HepG2 (cell line): ENCODE data around the gene ADI1. TPM values are rescaled to one million over a fixed set of nuclear protein-coding genes. Genes with fewer than 3 reads are reported as not detected.

Source experiments
- ATAC-seq: fragments of 200-7000 bp; cut with Tn5 transposase; 3 replicates; pipeline ENCODE4 v1.9.1; 2020; ENCODE audit warnings: mild to moderate bottlenecking, moderate library complexity
- BruUV-seq: library from RNA; stranded (reverse); fragments of 400-500 nt; replicated peaks from 2 replicates; lab custom pipeline; 2021; lab: Mats Ljungman, UMichigan
- CTCF ChIA-PET: fragments of 300-600 bp; formaldehyde crosslinking; extraction: SDS; loops from one replicate; lab custom pipeline; 2021; ENCODE audit warnings: low total read pairs, inconsistent platforms, low intra/inter-chr PET ratio; lab: Yijun Ruan, JAX
- POLR2A ChIA-PET: fragments of 350-600 bp; sonication (Branson Sonifier 250); formaldehyde crosslinking; loops from one replicate; lab custom pipeline; 2020; ENCODE audit warnings: antibody characterized with exemption, inconsistent platforms; lab: Yijun Ruan, JAX
- DNase-seq: peaks from one replicate; pipeline ENCODE4 v3.0.0-alpha.2; 2015; ENCODE audit warnings: low spot score
- FAIRE-seq: peaks from 3 replicates; lab custom pipeline; 2011; peaks lifted over from hg19 to GRCh38; lab: Jason Lieb, UNC
- H2AFZ ChIP-seq: one replicate; pipeline ENCODE4 v1.6.1; 2011; ENCODE audit warnings: low read length, inconsistent platforms
- H3K27ac ChIP-seq: fragments of 300-600 bp; 3 replicates; pipeline ENCODE4 v1.8.0; 2011; ENCODE audit warnings: mixed run types, mild to moderate bottlenecking, mixed read lengths, low read length, inconsistent platforms; ENCODE audit not compliant: insufficient read depth; ENCODE audit errors: extremely low read length
- H3K27me3 ChIP-seq, 2 experiments: fragments of 200-600 bp in 1 of 2; 2 replicates in 1 of 2; 3 replicates in 1 of 2; pipeline versions ENCODE4 v1.6.0 to v1.8.0; 2011; ENCODE audit warnings: low read length in 2 of 2, mild to moderate bottlenecking in 2 of 2, moderate library complexity in 2 of 2, inconsistent platforms in 1 of 2; ENCODE audit not compliant: insufficient read depth in 2 of 2, control insufficient read depth in 1 of 2
- H3K36me3 ChIP-seq, 2 experiments: fragments of 200-600 bp in 1 of 2; replicated peaks in 1 of 2; 2 replicates in 1 of 2; 3 replicates in 1 of 2; pipeline versions ENCODE4 v1.5.1 to v1.8.0; 2011; ENCODE audit warnings: low read length in 2 of 2, inconsistent platforms in 1 of 2; ENCODE audit not compliant: insufficient read depth in 2 of 2, control insufficient read depth in 1 of 2
- H3K4me1 ChIP-seq: 2 replicates; pipeline ENCODE4 v1.5.1; 2012; ENCODE audit warnings: low read length, inconsistent platforms; ENCODE audit not compliant: insufficient read depth
- H3K4me2 ChIP-seq: 2 replicates; pipeline ENCODE4 v1.6.0; 2011; ENCODE audit warnings: low read depth, low read length, inconsistent platforms
- H3K4me3 ChIP-seq, 3 experiments: fragments of 200-600 bp in 1 of 3; sonication (generic), shearing (Covaris generic) in 1 of 3; replicated peaks in 1 of 3; 2 replicates each; pipeline ENCODE4 v1.5.1; 2011 to 2016; ENCODE audit warnings: low read length in 3 of 3, inconsistent platforms in 2 of 3, low read depth in 2 of 3, mild to moderate bottlenecking in 2 of 3, control low read depth in 1 of 3, mixed read lengths in 1 of 3; ENCODE audit not compliant: insufficient read depth in 1 of 3
- H3K79me2 ChIP-seq: one replicate; pipeline ENCODE4 v1.6.1; 2011; ENCODE audit warnings: low read length, inconsistent platforms; ENCODE audit not compliant: insufficient read depth
- H3K9ac ChIP-seq: 2 replicates; pipeline ENCODE4 v1.6.0; 2011; ENCODE audit warnings: mild to moderate bottlenecking, low read depth, low read length, inconsistent platforms; ENCODE audit not compliant: insufficient read depth
- H3K9me3 ChIP-seq: 2 replicates; pipeline ENCODE4 v1.5.1; 2012; ENCODE audit warnings: mild to moderate bottlenecking, low read length
- H4K20me1 ChIP-seq: 2 replicates; pipeline ENCODE4 v1.6.0; 2011; ENCODE audit warnings: inconsistent platforms, mild to moderate bottlenecking, low read length, moderate library complexity; ENCODE audit not compliant: insufficient read depth
- DMTF1 ChIP-seq: sonication (generic); formaldehyde crosslinking; IDR thresholded peaks from 2 replicates; pipeline ENCODE4 v1.4.0; 2020; ENCODE audit warnings: mild to moderate bottlenecking, missing genetic modification reagents
- ESRRA ChIP-seq: sonication (generic); formaldehyde crosslinking; IDR thresholded peaks from 2 replicates; pipeline ENCODE4 v1.5.1; 2020; ENCODE audit warnings: mild to moderate bottlenecking, low read depth, missing genetic modification reagents
- HNF1B ChIP-seq: sonication (generic); formaldehyde crosslinking; IDR thresholded peaks from 2 replicates; pipeline ENCODE4 v1.5.1; 2020; ENCODE audit warnings: mild to moderate bottlenecking, moderate library complexity, missing genetic modification reagents
- MEF2D ChIP-seq: sonication (generic); formaldehyde crosslinking; IDR thresholded peaks from 2 replicates; pipeline ENCODE4 v1.5.1; 2020; ENCODE audit warnings: mild to moderate bottlenecking, missing genetic modification reagents
- MEIS1 ChIP-seq: sonication (generic); formaldehyde crosslinking; IDR thresholded peaks from 2 replicates; pipeline ENCODE4 v1.9.0; 2021; ENCODE audit warnings: mild to moderate bottlenecking, missing genetic modification reagents, moderate library complexity, borderline replicate concordance
- PAF1 ChIP-seq: IDR thresholded peaks from 2 replicates; pipeline ENCODE4 v1.6.1; 2016; ENCODE audit warnings: missing genetic modification reagents, missing compliant biosample characterization
- PHF8 ChIP-seq: sonication (generic); formaldehyde crosslinking; IDR thresholded peaks from 2 replicates; pipeline ENCODE4 v1.5.0; 2020; ENCODE audit warnings: missing genetic modification reagents
- RAD51 ChIP-seq: fragments of 450-650 bp; IDR thresholded peaks from 2 replicates; pipeline ENCODE4 v1.6.1; 2016; ENCODE audit warnings: borderline replicate concordance
- RBFOX2 ChIP-seq: fragments of 200-400 bp; formaldehyde crosslinking; IDR thresholded peaks from 2 replicates; pipeline ENCODE4 v1.6.1; 2017; ENCODE audit warnings: low read depth, mild to moderate bottlenecking, low read length
- SRSF1 ChIP-seq: fragments of 200-400 bp; formaldehyde crosslinking; optimal IDR thresholded peaks from 2 replicates; pipeline ENCODE3; 2017; ENCODE audit warnings: mild to moderate bottlenecking, low read depth, low read length, moderate library complexity
- ZKSCAN5 ChIP-seq: sonication (generic); formaldehyde crosslinking; IDR thresholded peaks from 2 replicates; pipeline ENCODE4 v1.5.1; 2020; ENCODE audit warnings: mild to moderate bottlenecking, missing genetic modification reagents
- ZNF337 ChIP-seq: sonication (generic); formaldehyde crosslinking; IDR thresholded peaks from 2 replicates; pipeline ENCODE4 v1.5.1; 2020; ENCODE audit warnings: missing genetic modification reagents, low read depth, mild to moderate bottlenecking, borderline replicate concordance
- ZNF546 ChIP-seq: sonication (generic); formaldehyde crosslinking; conservative IDR thresholded peaks from 2 replicates; pipeline ENCODE4 v1.8.1; 2023; ENCODE audit warnings: mild to moderate bottlenecking, missing genetic modification reagents
- ZNF674 ChIP-seq: sonication (generic); formaldehyde crosslinking; IDR thresholded peaks from 2 replicates; pipeline ENCODE4 v1.5.0; 2020; ENCODE audit warnings: low read depth, mild to moderate bottlenecking, missing genetic modification reagents
- ZNF713 ChIP-seq: sonication (generic); formaldehyde crosslinking; IDR thresholded peaks from 2 replicates; pipeline ENCODE4 v1.4.0; 2020; ENCODE audit warnings: mild to moderate bottlenecking, missing genetic modification reagents
- WGBS: methylation state at CpG from one replicate; pipeline ENCODE4 v1.1.6; 2017; ENCODE audit warnings: low lambda C conversion rate; 5-methylcytosine and 5-hydroxymethylcytosine counted together
- in situ Hi-C: cut with HindIII; loops from 2 replicates; pipeline ENCODE4 v1.10.0; 2017; ENCODE audit warnings: low pct_unique_long_range_greater_than_20kb; ENCODE audit not compliant: extremely low pct_ligation_motif_present
- intact Hi-C: fragments of 100-400 bp; cut with micrococcal nuclease; formaldehyde crosslinking; loops from one replicate; pipeline ENCODE4 v1.10.0; 2022; ENCODE audit not compliant: unreplicated experiment
- polyA plus RNA-seq, 8 experiments: library from polyadenylated mRNA; depleted of rRNA in 3 of 8; stranded (reverse) in 7 of 8; unstranded in 1 of 8; fragments of >200 nt; fragmentation: Illumina TruSeq in 4 of 8; extraction: Trizol in 4 of 8; gene quantifications; 2 replicates each; pipeline versions ENCODE4 v1.2.1 to v1.2.3, GENCODE V29; 2011 to 2016; ENCODE audit warnings: low read depth in 4 of 8, missing spikeins in 1 of 8, mixed read lengths in 1 of 8; ENCODE audit not compliant: insufficient read depth in 1 of 8
- total RNA-seq, 5 experiments: library from RNA; depleted of rRNA; stranded (reverse); fragments of >200 nt; fragmentation: Illumina TruSeq; extraction: Trizol; gene quantifications; 2 replicates each; pipeline ENCODE4 v1.2.3, GENCODE V29; 2016; ENCODE audit warnings: low read depth in 1 of 5

The ADI1 gene
- total and polyA plus RNA-seq, 2 of the 13 experiments (the other 11 are each of a cell fraction or from before 2014, with no cell fraction given) = 28.7 to 123 TPM

GRCh38 chr2:3500326-3500899 is 18.9 kb downstream of the ADI1 start:
- Histone ChIP-seq H3K9me3 (no peaks in the 10 kb centered on the region), H3K36me3 (peaks cover 28 to 77% of the 10 kb centered on the region in 2 experiments; a peak in 4 of 5 replicates), H4K20me1 (no peaks in the 10 kb centered on the region), H3K27ac (no peak overlapping the region), H3K4me3 (no peak overlapping the region), H3K27me3 (no peaks in the 10 kb centered on the region), H2AFZ (no peak overlapping the region), H3K79me2 (peaks cover 9% of the 10 kb centered on the region), H3K4me2 (no peak overlapping the region), H3K9ac (no peak overlapping the region), H3K4me1 (no peaks in the 10 kb centered on the region; the same call in 1 of the 2 replicates)
- ChIA-PET CTCF (no interaction called here), POLR2A (no interaction called here)
- 98% methylated on average over 27 of the region's 34 CpGs for WGBS
- intact Hi-C loops = no loop called here
- BruUV-seq = no TSS peak
- no peak for FAIRE-seq
- TF ChIP-seq RBFOX2 (0 out of 2 replicates have a peak, but pooled peaks have one; percentile 21), ESRRA (CRISPR knock-in tag) (no peak), PAF1 (no peak), SRSF1 (no peak)
- no peak; the same call in none of the 3 replicates for ATAC-seq
- no peak for DNase-seq
- in situ Hi-C loops = no loop called here

- Histone ChIP-seq H4K20me1 (no peaks in the 10 kb centered on the region), H3K27ac (no peak overlapping the region), H3K36me3 (peaks cover 24 to 62% of the 10 kb centered on the region in 2 experiments; a peak in 4 of 5 replicates), H3K27me3 (no peaks in the 10 kb centered on the region), H3K9ac (no peak overlapping the region), H3K9me3 (no peaks in the 10 kb centered on the region), H3K4me3 (no peak overlapping the region), H2AFZ (no peak overlapping the region), H3K79me2 (peaks cover 9% of the 10 kb centered on the region), H3K4me1 (peaks cover 8% of the 10 kb centered on the region), H3K4me2 (no peak overlapping the region)
- FAIRE-seq (no peak), ATAC-seq (no peak), DNase-seq (no peak)
- intact Hi-C loops (no loop called here), in situ Hi-C loops (no loop called here)
- ChIA-PET POLR2A (interaction anchor here (1.0 kb wide), 1 partner anchor 20 kb away, joined by 3 read pairs; the partner anchor contains the start of gene ADI1), CTCF (no interaction called here)
- no TSS peak for BruUV-seq
- WGBS = 98% methylated on average over 18 of the region's 18 CpGs
- TF ChIP-seq ZNF546 (CRISPR knock-in tag) (no peak), ZKSCAN5 (CRISPR knock-in tag) (no peak), MEF2D (no peak), ZNF713 (no peak), ZNF337 (CRISPR knock-in tag) (no peak), RAD51 (no peak), PHF8 (CRISPR knock-in tag) (no peak), ZNF674 (CRISPR knock-in tag) (no peak), MEIS1 (no peak), DMTF1 (CRISPR knock-in tag) (no peak), HNF1B (CRISPR knock-in tag) (no peak)
Measured at GRCh38 chr2:3498783-3499394, 20.4 kb downstream of the ADI1 start.
